ENCODE measurements around the gene COL18A1. TPM values are rescaled to one million over a fixed set of nuclear protein-coding genes. Genes with fewer than 3 reads are reported as not detected.

The COL18A1 gene
- total RNA-seq, 3 donors from 2014 or later (not counting 1 experiment from before 2014, with no cell fraction given), result 12.3 to 22.3 (median 12.7) TPM

DNA sequence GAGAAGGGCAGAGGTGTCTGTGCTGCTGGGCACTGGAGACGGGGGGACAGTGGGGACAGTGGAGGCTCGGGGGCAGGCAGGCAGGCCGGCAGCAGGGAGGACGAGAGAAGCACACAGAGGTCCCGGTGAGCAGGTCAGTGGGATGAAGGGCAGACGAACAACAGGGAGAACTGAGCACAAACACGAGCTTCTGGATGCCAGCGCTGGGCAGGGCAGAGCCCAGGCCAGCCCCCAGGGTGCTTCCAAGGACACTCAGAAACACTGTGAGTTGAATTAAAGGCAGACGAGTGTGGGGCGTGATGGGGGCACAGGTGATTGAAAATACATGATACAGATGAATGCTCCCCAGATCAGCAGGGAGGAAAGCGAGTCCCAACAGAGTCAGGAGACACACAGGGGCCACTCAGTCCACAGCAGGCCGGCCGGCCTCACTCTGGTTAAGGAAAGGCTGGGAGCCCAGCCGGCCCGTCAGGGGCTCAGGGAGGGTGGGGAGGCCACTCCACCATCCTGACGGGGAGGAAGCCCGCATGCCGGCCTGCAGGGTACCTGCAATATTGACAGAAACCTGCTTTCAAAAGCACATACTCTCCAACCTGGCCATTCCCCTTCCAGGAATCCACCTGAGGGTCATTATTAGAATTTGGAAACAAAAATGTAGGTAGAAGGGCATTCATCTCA is 123.2 kb downstream of the COL18A1 start:
- H3K36me3 Mint-ChIP-seq, result no peaks in the 10 kb centered on the region
- no peak overlapping the region for H3K27ac Mint-ChIP-seq
- Histone ChIP-seq H3K4me1 (ENCODE audit: control insufficient read depth, insufficient read depth, low read length) (peaks cover 5% of the 10 kb centered on the region), H3K4me3 (ENCODE audit: low read length) (no peak overlapping the region), H3K9me3 (ENCODE audit: control insufficient read depth, insufficient read depth, low read length) (no peaks in the 10 kb centered on the region), H3K27ac (ENCODE audit: low read length) (no peak overlapping the region), H3K36me3 (ENCODE audit: control insufficient read depth, insufficient read depth, low read length) (peaks cover 4% of the 10 kb centered on the region), H3K27me3 (ENCODE audit: control insufficient read depth, insufficient read depth, low read length) (no peaks in the 10 kb centered on the region)
- H3K27me3 Mint-ChIP-seq (ENCODE audit: low read depth in 2 of 2), result no peaks in the 10 kb centered on the region
- WGBS (ENCODE audit: insufficient coverage), result 95% methylated on average over 18 of the region's 18 CpGs
- no peaks in the 10 kb centered on the region for H3K9me3 Mint-ChIP-seq
- no peak for ATAC-seq
- H3K4me1 Mint-ChIP-seq, result peaks cover 0 to 6% of the 10 kb centered on the region in 2 donors
- TF ChIP-seq, protein P1, sequence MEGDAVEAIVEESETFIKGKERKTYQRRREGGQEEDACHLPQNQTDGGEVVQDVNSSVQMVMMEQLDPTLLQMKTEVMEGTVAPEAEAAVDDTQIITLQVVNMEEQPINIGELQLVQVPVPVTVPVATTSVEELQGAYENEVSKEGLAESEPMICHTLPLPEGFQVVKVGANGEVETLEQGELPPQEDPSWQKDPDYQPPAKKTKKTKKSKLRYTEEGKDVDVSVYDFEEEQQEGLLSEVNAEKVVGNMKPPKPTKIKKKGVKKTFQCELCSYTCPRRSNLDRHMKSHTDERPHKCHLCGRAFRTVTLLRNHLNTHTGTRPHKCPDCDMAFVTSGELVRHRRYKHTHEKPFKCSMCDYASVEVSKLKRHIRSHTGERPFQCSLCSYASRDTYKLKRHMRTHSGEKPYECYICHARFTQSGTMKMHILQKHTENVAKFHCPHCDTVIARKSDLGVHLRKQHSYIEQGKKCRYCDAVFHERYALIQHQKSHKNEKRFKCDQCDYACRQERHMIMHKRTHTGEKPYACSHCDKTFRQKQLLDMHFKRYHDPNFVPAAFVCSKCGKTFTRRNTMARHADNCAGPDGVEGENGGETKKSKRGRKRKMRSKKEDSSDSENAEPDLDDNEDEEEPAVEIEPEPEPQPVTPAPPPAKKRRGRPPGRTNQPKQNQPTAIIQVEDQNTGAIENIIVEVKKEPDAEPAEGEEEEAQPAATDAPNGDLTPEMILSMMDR (IDR thresholded peaks at IDR 0.05), result no peak
- DNase-seq, result no peak
- intact Hi-C loops (cut with micrococcal nuclease), result no loop called here
- H3K4me3 Mint-ChIP-seq, result no peak overlapping the region

DNA sequence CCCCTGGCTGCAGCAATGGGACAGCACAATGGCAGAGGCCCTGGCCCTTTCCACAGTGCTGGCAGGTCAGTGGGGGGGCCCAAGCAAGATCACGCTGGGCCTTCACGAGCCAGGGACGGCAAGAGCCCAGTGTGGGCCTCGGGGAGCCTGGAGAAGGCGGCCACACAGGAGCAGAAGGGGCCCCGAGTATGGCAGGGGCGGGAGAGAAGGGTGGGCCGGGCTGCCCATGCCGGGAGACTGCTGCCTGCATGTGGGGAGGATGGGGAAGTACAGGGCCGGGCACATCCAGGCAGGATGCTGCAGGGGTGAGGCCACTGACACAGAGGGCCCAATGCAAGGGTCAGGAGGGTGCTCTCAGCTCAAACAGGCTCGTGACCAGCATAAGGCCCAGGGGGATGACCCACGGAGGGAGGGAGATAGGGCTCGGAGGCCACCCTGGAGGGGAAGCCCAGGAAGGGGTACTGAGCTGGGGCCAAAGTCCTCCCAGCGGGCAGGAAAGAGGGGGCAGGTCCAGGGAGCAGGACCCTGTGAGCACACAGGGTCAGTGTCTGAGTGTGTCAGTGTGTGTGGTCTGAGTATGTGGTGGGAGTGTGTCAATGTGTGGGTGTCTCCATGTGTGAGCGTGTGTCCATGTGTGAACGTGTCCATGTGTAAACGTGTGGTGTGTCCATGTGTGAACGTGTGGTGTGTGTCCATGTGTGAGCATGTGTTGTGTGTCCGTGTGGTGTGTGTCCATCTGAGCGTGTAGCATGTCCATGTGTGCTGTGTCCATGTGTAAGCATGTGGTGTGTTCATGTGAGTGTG is 124.2 kb downstream of the COL18A1 start:
- H3K36me3 Mint-ChIP-seq, result no peaks in the 10 kb centered on the region
- H3K9me3 ChIP-seq (ENCODE audit: control insufficient read depth, insufficient read depth, low read length), result no peaks in the 10 kb centered on the region
- TF ChIP-seq, protein P1 (IDR thresholded peaks at IDR 0.05), result no peak
- no peak overlapping the region for H3K27ac Mint-ChIP-seq
- H3K27me3 ChIP-seq (ENCODE audit: control insufficient read depth, insufficient read depth, low read length), result no peaks in the 10 kb centered on the region
- no peak overlapping the region for H3K4me3 ChIP-seq (ENCODE audit: low read length)
- H3K36me3 ChIP-seq (ENCODE audit: control insufficient read depth, insufficient read depth, low read length), result peaks cover 4% of the 10 kb centered on the region
- no peaks in the 10 kb centered on the region for H3K9me3 Mint-ChIP-seq
- peaks cover 13% of the 10 kb centered on the region for H3K4me1 ChIP-seq (ENCODE audit: control insufficient read depth, insufficient read depth, low read length)
- H3K27me3 Mint-ChIP-seq (ENCODE audit: low read depth in 2 of 2), result no peaks in the 10 kb centered on the region
- DNase-seq (no peak), ATAC-seq (peak in 1 of 3 donors; percentile 31)
- no peak overlapping the region for H3K27ac ChIP-seq (ENCODE audit: low read length)
- H3K4me1 Mint-ChIP-seq, result peaks cover 0 to 6% of the 10 kb centered on the region in 2 donors
- no peak overlapping the region for H3K4me3 Mint-ChIP-seq
- 93% methylated on average over 20 of the region's 20 CpGs for WGBS (ENCODE audit: insufficient coverage)
- intact Hi-C loops (cut with micrococcal nuclease), result no loop called here

DNA sequence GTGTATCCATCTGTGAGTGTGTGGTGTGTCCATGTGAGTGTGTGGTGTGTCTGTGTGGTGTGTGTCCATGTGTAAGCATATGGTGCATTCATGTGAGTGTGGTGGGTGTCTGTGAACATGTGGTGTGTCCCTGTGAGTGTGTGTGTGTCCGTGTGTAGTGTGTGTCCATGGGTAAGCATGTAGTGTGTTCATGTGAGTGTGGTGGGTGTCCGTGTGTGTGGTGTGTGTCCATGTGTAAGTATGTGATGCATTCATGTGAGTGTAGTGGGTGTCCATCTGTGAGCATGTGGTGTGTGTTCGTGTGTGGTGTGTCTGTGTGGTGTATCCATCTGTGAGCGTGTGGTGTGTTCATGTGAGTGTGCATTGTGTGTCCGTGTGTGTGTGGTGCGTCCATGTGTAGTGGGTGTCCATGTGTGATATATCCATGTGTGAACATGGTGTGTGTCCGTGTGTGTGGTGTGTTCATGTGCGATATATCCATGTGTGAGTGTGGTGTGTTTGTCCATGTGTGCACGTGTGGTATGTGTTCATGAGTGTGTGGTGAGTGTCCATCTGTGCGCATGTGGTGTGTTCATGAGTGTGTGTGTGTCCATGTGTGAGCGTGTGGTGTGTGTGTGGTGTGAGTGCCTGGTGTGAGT is 124.9 kb downstream of the COL18A1 start:
- Mint-ChIP-seq H3K27ac (no peak overlapping the region), H3K4me3 (no peak overlapping the region), H3K4me1 (peaks cover 0 to 6% of the 10 kb centered on the region in 2 donors), H3K36me3 (no peaks in the 10 kb centered on the region), H3K9me3 (no peaks in the 10 kb centered on the region), H3K27me3 (ENCODE audit: low read depth in 2 of 2) (no peaks in the 10 kb centered on the region)
- no peaks in the 10 kb centered on the region for H3K27me3 ChIP-seq (ENCODE audit: control insufficient read depth, insufficient read depth, low read length)
- no peak for ATAC-seq
- H3K4me1 ChIP-seq (ENCODE audit: control insufficient read depth, insufficient read depth, low read length), result peaks cover 16% of the 10 kb centered on the region
- 96% methylated on average over 11 of the region's 11 CpGs for WGBS (ENCODE audit: insufficient coverage)
- TF ChIP-seq, protein P1 (IDR thresholded peaks at IDR 0.05), result no peak
- peaks cover 4% of the 10 kb centered on the region for H3K36me3 ChIP-seq (ENCODE audit: control insufficient read depth, insufficient read depth, low read length)
- H3K4me3 ChIP-seq (ENCODE audit: low read length), result no peak overlapping the region
- H3K9me3 ChIP-seq (ENCODE audit: control insufficient read depth, insufficient read depth, low read length), result no peaks in the 10 kb centered on the region
- intact Hi-C loops (cut with micrococcal nuclease), result no loop called here
- no peak for DNase-seq
- no peak overlapping the region for H3K27ac ChIP-seq (ENCODE audit: low read length)
